GM12874 (cell line): ENCODE measurements around the gene DUSP9.

Experiments used
- CTCF ChIP-seq: IDR thresholded peaks from 2 replicates; pipeline ENCODE4 v1.5.1; 2011; ENCODE audit warnings: low read depth, mild to moderate bottlenecking, control low read depth, low read length, moderate library complexity; ENCODE audit not compliant: insufficient read depth

The DUSP9 gene

GRCh38 chrX:153634832-153635231, 12.2 kb upstream of the DUSP9 start:
- no peak for TF ChIP-seq CTCF

- no peak for TF ChIP-seq CTCF
Observed at GRCh38 chrX:153635388-153635787, 11.6 kb upstream of the DUSP9 start.

DNA sequence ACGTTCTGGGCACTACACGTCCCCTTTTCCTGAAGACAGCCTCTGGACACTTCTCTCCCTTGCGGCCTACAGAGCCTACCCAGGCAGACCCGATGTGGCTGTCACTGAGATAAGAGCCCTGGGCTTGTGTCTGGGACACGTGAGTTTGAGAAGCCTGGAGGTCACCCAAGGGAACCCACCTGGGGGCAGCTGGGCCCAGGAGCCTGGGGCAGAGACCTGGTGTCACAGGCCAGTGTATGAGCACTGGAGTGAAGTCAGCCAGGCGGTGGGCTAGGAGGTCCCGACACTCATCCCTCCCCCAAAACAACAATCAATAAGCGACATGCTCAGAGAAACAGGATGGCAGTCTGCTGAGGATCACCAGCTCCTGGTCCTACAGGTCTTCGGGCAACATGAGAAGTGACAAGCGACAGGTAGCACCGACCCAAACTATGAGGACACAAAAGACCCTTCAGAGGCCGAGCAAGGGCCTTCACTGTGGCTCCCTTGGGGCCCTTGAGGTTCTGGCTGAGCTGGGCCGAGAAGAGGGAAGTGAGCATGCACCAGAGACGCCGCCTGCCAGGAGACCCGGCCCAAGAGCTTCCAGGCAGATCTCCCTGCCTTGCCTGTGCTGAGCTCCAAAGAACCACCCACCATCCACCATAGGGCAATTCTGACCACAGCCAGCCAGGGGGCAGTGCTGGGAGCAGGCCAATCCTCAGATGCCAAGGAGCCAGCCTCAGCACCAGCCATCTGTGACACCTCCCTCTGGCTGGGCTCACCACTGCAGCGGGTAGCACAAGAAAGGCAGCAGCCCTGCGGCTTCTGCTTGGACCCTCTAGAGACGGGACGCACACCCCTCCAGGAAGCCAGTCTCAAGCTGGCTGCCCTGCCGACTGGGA, 11.0 kb upstream of the DUSP9 start:
- TF ChIP-seq CTCF: peak; percentile 37; the same call in 1 of the 2 replicates

GRCh38 chrX:153636716-153637115, 10.3 kb upstream of the DUSP9 start:
- no peak for TF ChIP-seq CTCF

- no peak for TF ChIP-seq CTCF
Observed at GRCh38 chrX:153637121-153638040, 9.6 kb upstream of the DUSP9 start.

GRCh38 chrX:153638041-153638371, 9.0 kb upstream of the DUSP9 start:
- TF ChIP-seq CTCF: no peak

GRCh38 chrX:153638436-153639176, 8.4 kb upstream of the DUSP9 start:
- no peak for TF ChIP-seq CTCF
